ENCODE data around the gene KIFAP3. TPM values are rescaled to one million over a fixed set of nuclear protein-coding genes. Genes with fewer than 3 reads are reported as not detected.

The KIFAP3 gene
- total RNA-seq, 1 experiment from 2014 or later = 3.8 TPM

GRCh38 chr1:170032531-170033280 is 41.8 kb downstream of the KIFAP3 start:
- Histone ChIP-seq H2BK20ac (ENCODE audit: low read depth, low read length, poor library complexity, severe bottlenecking) (no peak overlapping the region), H3T11ph (ENCODE audit: low read length) (no peak overlapping the region), H2BK5ac (ENCODE audit: insufficient read length, low read length) (no peak overlapping the region), H4K20me1 (ENCODE audit: control insufficient read depth, insufficient read depth, insufficient read length) (no peaks in the 10 kb centered on the region), H3K23me2 (ENCODE audit: insufficient read length, low read depth, low read length, poor library complexity, severe bottlenecking) (no peaks in the 10 kb centered on the region), H4K8ac (replicated peaks; ENCODE audit: insufficient read length, low read depth, low read length) (no peak overlapping the region), H2AFZ (ENCODE audit: low read length) (no peak overlapping the region), H3K56ac (ENCODE audit: insufficient read length, low read depth, low read length) (no peak overlapping the region), H2BK15ac (ENCODE audit: low read depth, low read length) (no peak overlapping the region), H2BK120ac (ENCODE audit: low read depth, low read length, poor library complexity, severe bottlenecking) (no peak overlapping the region), H2AK5ac (ENCODE audit: insufficient read length, low read length) (no peak overlapping the region), H3K9ac (ENCODE audit: extremely low read depth, insufficient read length, low read length) (no peak overlapping the region), H3K4me1 (ENCODE audit: insufficient read depth, low read length) (no peaks in the 10 kb centered on the region), H3K79me2 (ENCODE audit: insufficient read depth, low read length) (no peaks in the 10 kb centered on the region), H3K79me1 (ENCODE audit: insufficient read depth, low read depth, low read length, poor library complexity, severe bottlenecking) (no peaks in the 10 kb centered on the region), H2BK12ac (ENCODE audit: insufficient read length, low read depth, low read length) (no peak overlapping the region), H3K14ac (ENCODE audit: insufficient read depth, low read length) (no peak overlapping the region), H3K4me2 (ENCODE audit: insufficient read depth, insufficient read length, low read length) (no peak overlapping the region), H3K18ac (ENCODE audit: insufficient read length, low read depth, low read length) (no peak overlapping the region), H3K27me3 (ENCODE audit: insufficient read depth, low read length) (no peaks in the 10 kb centered on the region), H3K23ac (ENCODE audit: insufficient read length, low read depth, low read length) (no peak overlapping the region), H4K5ac (ENCODE audit: insufficient read length, low read depth, low read length) (no peak overlapping the region), H3K4ac (ENCODE audit: low read depth, low read length) (no peak overlapping the region), H3K27ac (ENCODE audit: insufficient read length, low read depth, low read length) (no peak overlapping the region), H3K9me3 (ENCODE audit: control insufficient read depth, low read depth, low read length) (no peaks in the 10 kb centered on the region), H4K91ac (ENCODE audit: insufficient read length, low read depth, low read length) (no peak overlapping the region)
- Mint-ChIP-seq H3K9me3 (peaks cover under 1 to 4% of the 10 kb centered on the region in 2 experiments; a peak in 3 of 5 replicates), H3K36me3 (ENCODE audit: insufficient read depth in 1 of 3, low read depth in 3 of 3) (peaks cover 0 to 1% (median 0%) of the 10 kb centered on the region in 3 experiments; a peak in 1 of 7 replicates), H3K4me1 (no peaks in the 10 kb centered on the region), H3K4me3 (no peak overlapping the region), H3K27ac (no peak overlapping the region), H3K27me3 (ENCODE audit: low read depth) (no peaks in the 10 kb centered on the region)
- no CpG with 5 or more reads among the region's 2 CpGs for WGBS (ENCODE audit: extremely low coverage, insufficient read length, low lambda C conversion rate)
- no peak for DNase-seq
- no peak for TF ChIP-seq CTCF (conservative IDR thresholded peaks at IDR 0.05)

Measured in H9 (cell line).